ENCODE measurements around the gene EPN2.
"Not testable (repeated sequence)": the region's sequence is repeated elsewhere in the genome, so short reads cannot be mapped to it uniquely, and the experiment has no call there.

The EPN2 gene

DNA sequence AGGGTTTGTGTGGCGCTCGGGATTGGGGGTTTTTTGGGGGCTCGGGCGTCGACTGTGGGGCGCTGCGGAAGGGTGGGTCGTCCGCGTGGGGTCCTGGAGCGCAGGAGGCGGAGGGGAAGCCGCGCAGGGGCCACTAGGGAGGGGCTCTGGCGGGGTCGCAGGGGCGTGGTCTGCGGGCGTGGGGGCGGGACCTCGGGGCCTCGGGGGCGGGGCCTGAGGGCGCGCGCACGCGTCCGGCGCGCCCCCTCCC, at the start of gene EPN2:
TSS of gene EPN2 (plus strand) at position 228 of the 250 bp plus-strand sequence. CDS start 45,754 bp downstream, outside the sequence.
- not testable (repeated sequence) for H3K27me3 ChIP-seq (ENCODE audit: control insufficient read depth, insufficient read depth, low read length); H3K4me1 ChIP-seq (ENCODE audit: control insufficient read depth, insufficient read depth, low read length); H3K9me3 ChIP-seq (ENCODE audit: control insufficient read depth, low read length); H3K36me3 ChIP-seq (ENCODE audit: control insufficient read depth, insufficient read depth, low read length)
- H3K9ac ChIP-seq (ENCODE audit: low read length), result peak within 1 kb of the TSS; percentile 87
- H3K4me3 ChIP-seq (ENCODE audit: low read length), result peak within 1 kb of the TSS; percentile 82

DNA sequence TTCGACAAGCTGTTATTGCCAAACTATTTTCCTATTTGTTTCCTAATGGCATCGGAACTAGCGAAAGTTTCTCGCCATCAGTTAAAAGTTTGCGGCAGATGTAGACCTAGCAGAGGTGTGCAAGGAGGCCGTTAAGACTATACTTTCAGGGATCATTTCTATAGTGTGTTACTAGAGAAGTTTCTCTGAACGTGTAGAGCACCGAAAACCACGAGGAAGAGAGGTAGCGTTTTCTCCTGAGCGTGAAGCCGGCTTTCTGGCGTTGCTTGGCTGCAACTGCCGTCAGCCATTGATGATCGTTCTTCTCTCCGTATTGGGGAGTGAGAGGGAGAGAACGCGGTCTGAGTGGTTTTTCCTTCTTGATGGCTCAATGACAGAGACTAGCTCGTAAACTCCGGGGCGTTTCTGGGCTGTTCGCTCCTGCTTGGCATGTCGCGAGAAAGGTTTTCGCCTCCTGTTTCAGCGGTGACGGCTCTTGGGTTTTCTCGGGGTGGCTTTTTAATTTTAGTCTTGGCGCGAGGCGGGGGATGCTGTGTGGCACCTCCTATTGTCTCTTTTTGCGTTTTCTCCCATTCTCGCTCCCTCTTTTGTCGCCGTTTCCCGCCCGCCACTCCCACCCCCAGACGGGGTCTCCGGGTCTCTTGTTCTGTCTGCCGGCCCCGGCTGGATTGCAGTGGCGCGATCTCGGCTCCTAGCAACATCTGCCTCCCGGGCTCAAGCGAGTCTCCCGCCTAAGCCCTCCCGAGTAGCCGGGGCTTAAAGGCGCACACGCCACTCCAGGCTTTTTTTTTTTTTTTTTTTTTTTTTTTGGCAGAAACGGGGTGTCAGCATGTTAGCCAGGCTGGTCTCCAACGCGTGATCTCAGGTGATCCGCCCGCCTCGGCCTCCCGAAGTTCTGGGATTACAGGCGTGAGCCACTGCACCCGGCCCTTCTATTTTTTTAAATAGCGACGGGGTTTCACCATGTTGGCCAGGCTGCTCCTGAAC, 49.0 kb upstream of the EPN2 start:
- not testable (repeated sequence) for H3K9me3 ChIP-seq (ENCODE audit: control insufficient read depth, low read length)

DNA sequence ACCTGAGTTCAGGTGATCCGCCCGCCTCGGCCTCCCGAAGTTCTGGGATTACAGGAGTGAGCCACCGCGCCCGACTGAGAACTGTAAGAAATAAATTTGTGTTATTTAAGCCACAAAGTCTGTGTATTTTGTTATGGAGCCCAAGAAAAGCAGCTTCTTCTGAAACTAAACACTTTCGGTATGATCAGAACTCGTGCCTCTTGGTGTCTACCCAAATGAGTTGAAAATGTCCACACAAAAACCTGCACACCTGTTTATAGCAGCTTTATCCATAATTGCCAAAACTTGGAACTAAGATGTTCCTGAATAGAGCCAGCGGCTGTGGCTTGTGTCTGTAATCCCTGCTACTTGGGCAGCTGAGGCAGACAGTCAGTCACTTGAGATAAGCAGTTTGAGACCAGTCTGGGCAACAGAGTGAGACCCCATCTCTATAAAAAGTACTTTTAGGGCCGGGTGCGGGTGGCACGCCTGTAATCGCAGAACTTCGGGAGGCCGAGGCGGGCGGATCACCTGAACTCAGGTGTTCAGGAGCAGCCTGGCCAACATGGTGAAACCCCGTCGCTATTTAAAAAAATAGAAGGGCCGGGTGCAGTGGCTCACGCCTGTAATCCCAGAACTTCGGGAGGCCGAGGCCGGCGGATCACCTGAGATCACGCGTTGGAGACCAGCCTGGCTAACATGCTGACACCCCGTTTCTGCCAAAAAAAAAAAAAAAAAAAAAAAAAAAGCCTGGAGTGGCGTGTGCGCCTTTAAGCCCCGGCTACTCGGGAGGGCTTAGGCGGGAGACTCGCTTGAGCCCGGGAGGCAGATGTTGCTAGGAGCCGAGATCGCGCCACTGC, 48.1 kb upstream of the EPN2 start:
- not testable (repeated sequence) for H3K27me3 ChIP-seq (ENCODE audit: control insufficient read depth, insufficient read depth, low read length); H3K9me3 ChIP-seq (ENCODE audit: control insufficient read depth, low read length); H3K36me3 ChIP-seq (ENCODE audit: control insufficient read depth, insufficient read depth, low read length); H3K9ac ChIP-seq (ENCODE audit: low read length); H3K4me3 ChIP-seq (ENCODE audit: low read length); H3K4me1 ChIP-seq (ENCODE audit: control insufficient read depth, insufficient read depth, low read length)

More for the DNA sequence above, 49.0 kb upstream of the EPN2 start:
- H3K9ac ChIP-seq (ENCODE audit: low read length); H3K27me3 ChIP-seq (ENCODE audit: control insufficient read depth, insufficient read depth, low read length); H3K4me3 ChIP-seq (ENCODE audit: low read length); H3K36me3 ChIP-seq (ENCODE audit: control insufficient read depth, insufficient read depth, low read length); H3K4me1 ChIP-seq (ENCODE audit: control insufficient read depth, insufficient read depth, low read length): not testable (repeated sequence)

DNA sequence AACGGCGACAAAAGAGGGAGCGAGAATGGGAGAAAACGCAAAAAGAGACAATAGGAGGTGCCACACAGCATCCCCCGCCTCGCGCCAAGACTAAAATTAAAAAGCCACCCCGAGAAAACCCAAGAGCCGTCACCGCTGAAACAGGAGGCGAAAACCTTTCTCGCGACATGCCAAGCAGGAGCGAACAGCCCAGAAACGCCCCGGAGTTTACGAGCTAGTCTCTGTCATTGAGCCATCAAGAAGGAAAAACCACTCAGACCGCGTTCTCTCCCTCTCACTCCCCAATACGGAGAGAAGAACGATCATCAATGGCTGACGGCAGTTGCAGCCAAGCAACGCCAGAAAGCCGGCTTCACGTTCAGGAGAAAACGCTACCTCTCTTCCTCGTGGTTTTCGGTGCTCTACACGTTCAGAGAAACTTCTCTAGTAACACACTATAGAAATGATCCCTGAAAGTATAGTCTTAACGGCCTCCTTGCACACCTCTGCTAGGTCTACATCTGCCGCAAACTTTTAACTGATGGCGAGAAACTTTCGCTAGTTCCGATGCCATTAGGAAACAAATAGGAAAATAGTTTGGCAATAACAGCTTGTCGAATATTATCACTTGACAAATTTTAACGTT, 47.3 kb upstream of the EPN2 start:
- not testable (repeated sequence) for H3K9ac ChIP-seq (ENCODE audit: low read length); H3K4me1 ChIP-seq (ENCODE audit: control insufficient read depth, insufficient read depth, low read length); H3K4me3 ChIP-seq (ENCODE audit: low read length); H3K9me3 ChIP-seq (ENCODE audit: control insufficient read depth, low read length); H3K36me3 ChIP-seq (ENCODE audit: control insufficient read depth, insufficient read depth, low read length); H3K27me3 ChIP-seq (ENCODE audit: control insufficient read depth, insufficient read depth, low read length)

DNA sequence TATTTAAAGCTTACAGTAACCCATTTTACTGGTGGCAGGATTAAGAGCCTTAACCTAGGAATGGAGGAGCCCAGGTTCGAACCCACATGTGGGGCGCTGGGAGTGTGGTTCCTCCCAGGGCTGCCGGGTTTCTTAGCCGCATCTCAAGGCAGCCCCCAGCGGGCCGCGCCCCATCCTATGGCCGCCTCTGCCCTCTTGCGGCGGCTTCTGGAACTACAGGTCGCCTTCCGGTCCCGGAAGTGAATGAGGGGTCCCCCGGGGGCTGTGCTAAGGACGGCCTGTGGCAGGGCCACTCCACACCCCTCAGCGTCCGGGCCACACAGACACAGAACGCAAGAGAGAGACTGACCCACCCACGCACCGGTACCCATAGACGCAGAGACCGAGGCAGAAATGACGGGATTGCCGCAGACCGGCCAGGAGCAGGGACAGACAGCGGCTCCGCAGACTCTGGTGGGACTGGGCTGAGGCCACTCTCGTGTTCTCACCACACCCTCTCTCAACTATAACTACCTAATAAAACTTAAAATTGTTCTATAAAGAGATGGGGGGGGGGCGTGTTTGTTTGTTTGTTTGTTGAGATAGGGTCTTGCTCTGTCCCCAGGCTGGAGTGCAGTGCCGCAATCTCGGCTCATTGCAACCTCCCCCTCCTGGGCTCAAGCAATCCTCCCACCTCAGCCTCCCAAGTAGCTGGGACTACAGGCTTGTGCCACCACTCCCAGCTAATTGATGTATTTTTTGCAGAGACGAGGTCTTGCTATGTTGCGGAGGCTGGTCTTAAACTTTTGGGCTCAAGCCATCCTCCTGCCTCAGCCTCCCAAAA, 40.6 kb upstream of the EPN2 start:
- not testable (repeated sequence) for H3K9me3 ChIP-seq (ENCODE audit: control insufficient read depth, low read length); H3K9ac ChIP-seq (ENCODE audit: low read length); H3K27me3 ChIP-seq (ENCODE audit: control insufficient read depth, insufficient read depth, low read length); H3K4me1 ChIP-seq (ENCODE audit: control insufficient read depth, insufficient read depth, low read length); H3K36me3 ChIP-seq (ENCODE audit: control insufficient read depth, insufficient read depth, low read length); H3K4me3 ChIP-seq (ENCODE audit: low read length)

DNA sequence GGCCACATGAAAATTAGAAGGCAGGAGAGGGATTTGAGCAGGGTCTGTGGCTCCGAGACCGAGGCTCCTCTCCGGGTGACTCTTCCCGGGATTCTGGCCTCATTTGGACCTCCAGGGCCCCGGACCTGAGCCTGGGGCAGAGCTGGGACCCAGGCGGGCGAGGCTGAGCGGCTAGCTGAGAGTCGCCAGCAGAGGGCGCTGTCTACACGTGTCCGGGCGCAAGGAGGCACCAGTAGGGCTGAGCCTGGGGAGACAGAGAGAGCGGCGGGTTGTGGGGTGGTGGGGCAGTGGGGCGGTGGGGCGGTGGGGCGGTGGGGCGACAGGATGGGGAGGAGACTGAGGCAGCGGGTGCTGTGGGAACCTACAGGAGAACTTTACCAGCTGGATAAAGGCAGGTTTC, 34.7 kb upstream of the EPN2 start:
- H3K36me3 ChIP-seq (ENCODE audit: control insufficient read depth, insufficient read depth, low read length); H3K9me3 ChIP-seq (ENCODE audit: control insufficient read depth, low read length); H3K4me3 ChIP-seq (ENCODE audit: low read length); H3K27me3 ChIP-seq (ENCODE audit: control insufficient read depth, insufficient read depth, low read length); H3K4me1 ChIP-seq (ENCODE audit: control insufficient read depth, insufficient read depth, low read length); H3K9ac ChIP-seq (ENCODE audit: low read length): not testable (repeated sequence)

DNA sequence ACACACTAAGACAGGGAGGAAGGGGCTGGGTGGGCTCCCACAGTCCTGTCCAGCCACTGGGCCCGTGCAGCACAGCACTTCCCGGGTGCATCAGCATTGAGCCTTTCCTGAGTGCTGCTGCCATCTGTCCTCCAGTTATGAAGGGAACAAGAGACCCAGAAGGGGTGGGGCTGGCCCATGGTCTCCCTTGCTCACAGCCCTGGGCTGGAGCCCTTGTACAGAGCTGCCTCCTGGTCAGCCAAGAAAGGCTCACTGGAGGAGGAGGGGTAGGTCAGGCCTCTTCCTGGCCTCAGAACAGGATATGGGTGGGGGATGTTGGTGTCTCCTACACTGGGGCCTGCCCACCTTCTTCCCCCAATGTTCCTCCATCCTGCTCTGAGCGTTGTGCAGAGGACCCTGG, 33.7 kb upstream of the EPN2 start:
- H3K9ac ChIP-seq (ENCODE audit: low read length); H3K4me3 ChIP-seq (ENCODE audit: low read length); H3K36me3 ChIP-seq (ENCODE audit: control insufficient read depth, insufficient read depth, low read length); H3K9me3 ChIP-seq (ENCODE audit: control insufficient read depth, low read length); H3K27me3 ChIP-seq (ENCODE audit: control insufficient read depth, insufficient read depth, low read length); H3K4me1 ChIP-seq (ENCODE audit: control insufficient read depth, insufficient read depth, low read length): not testable (repeated sequence)

DNA sequence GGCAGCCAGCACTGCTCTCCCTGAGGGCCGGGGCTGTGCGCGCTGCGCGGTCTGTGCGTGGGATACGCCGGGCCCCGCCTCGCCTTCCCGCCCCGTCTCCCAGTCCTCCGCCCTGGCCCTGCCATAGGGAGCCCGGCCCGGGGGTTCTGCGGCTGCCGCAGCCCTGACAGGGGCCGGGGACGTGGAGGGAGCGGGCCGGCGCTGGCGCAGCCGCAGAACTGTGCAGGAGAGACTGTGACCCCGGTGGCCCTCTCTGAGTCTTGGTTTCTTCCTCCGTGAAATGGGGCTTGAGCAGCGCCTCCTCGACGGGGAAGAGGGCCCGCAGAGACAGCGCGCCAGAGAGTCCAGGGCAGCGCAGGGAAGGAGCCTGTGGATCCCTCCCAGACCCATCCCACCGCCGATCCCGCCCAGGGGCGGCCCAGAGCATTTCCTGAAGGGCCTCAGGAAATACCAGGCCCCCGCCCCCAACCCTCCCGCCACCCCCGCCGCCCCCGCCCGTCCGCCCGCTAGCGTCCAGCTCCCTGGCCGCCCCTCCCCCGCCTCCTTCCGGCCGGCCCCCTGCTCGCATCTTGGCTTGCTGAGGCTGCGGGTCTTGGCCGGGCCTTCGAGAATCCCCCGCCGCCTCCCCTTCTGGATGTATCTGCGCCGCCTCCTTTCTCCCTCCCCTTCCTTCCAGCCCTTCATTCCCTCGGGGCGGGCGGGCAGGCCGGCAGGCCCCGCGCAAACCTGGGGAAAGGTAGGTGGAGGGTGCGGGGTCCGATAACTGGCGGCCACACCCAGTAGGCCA, 21.9 kb upstream of the EPN2 start:
- not testable (repeated sequence) for H3K9me3 ChIP-seq (ENCODE audit: control insufficient read depth, low read length); H3K9ac ChIP-seq (ENCODE audit: low read length); H3K4me3 ChIP-seq (ENCODE audit: low read length); H3K4me1 ChIP-seq (ENCODE audit: control insufficient read depth, insufficient read depth, low read length); H3K36me3 ChIP-seq (ENCODE audit: control insufficient read depth, insufficient read depth, low read length); H3K27me3 ChIP-seq (ENCODE audit: control insufficient read depth, insufficient read depth, low read length)

DNA sequence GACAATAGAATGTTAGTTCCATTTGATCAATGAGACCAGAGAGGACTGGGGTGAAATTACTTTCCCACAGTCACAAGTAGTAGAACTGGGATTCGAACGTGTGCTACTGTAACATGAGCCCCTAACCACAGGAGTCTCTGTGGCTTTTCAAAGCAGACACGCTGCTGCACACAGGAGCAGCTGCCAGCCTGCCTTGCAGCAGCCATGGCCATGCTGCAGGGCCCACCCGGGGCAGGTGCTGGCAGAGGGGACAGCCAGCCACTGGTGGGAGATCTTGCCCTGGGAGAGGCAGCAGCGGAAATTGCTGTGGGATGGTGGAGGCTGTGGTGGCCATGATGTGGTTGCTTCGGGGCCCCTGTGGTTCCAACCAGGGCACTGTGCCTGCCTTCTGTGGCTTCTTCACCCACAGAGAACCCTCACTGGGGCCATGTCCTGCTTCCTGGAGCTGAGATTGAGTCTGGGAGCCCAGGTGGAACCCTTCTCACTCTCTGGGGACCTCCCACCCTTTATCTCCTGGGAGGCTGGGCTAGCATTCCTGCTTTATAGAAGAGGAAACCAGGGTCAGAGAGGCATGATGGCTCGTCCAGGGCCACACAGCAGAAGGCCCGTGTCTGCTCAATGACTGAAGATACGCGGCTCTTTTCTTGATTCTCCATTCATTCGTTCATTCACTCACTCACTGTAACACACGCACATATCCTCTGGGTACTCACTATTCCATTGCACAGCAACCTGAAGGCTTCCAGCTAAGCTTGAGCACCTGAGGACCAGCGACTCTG, 20.8 kb upstream of the EPN2 start:
- H3K4me1 ChIP-seq (ENCODE audit: control insufficient read depth, insufficient read depth, low read length); H3K9ac ChIP-seq (ENCODE audit: low read length); H3K36me3 ChIP-seq (ENCODE audit: control insufficient read depth, insufficient read depth, low read length); H3K27me3 ChIP-seq (ENCODE audit: control insufficient read depth, insufficient read depth, low read length); H3K9me3 ChIP-seq (ENCODE audit: control insufficient read depth, low read length); H3K4me3 ChIP-seq (ENCODE audit: low read length): not testable (repeated sequence)

DNA sequence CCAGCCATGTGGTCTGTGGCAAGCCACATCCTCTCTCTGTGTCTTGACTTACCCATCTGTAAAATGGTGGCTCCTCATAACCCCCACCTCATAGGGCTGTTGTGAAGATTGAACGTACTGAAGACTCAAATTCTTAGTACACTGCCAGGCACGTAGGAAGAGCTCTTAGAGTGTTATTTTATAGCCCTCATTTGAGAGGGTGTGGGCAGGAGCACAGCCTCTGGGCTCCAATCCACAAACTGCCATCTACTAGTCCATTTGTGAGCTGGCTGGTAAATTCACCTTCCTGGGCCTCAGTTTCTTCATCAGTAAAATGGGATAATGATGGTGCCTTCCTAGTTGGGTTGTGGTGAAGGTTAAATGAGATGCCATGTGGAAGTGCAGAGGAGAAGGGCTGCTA, 18.3 kb upstream of the EPN2 start:
- H3K36me3 ChIP-seq (ENCODE audit: control insufficient read depth, insufficient read depth, low read length); H3K4me3 ChIP-seq (ENCODE audit: low read length); H3K4me1 ChIP-seq (ENCODE audit: control insufficient read depth, insufficient read depth, low read length); H3K9ac ChIP-seq (ENCODE audit: low read length); H3K9me3 ChIP-seq (ENCODE audit: control insufficient read depth, low read length); H3K27me3 ChIP-seq (ENCODE audit: control insufficient read depth, insufficient read depth, low read length): not testable (repeated sequence)

DNA sequence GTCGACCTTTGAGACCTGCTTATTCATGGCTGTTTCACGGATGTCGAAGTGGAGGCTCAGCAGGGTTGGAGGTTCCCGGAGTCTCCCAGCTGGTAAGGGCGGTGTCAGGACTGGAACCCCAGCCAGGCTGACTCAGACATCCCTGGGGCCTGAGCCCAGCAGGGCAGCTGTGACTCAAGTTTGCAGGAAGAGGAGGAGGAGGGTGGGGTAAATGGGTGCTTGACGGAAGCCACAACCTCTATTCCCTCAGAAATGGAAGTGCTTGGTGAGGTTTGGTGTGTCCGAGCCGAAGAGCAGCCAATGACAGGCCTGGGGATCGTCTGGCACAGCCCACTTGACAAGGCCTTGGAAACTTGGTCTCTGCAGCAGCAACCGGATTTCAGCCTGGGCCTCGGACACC, 17.8 kb upstream of the EPN2 start:
- not testable (repeated sequence) for H3K4me3 ChIP-seq (ENCODE audit: low read length); H3K9ac ChIP-seq (ENCODE audit: low read length); H3K36me3 ChIP-seq (ENCODE audit: control insufficient read depth, insufficient read depth, low read length); H3K9me3 ChIP-seq (ENCODE audit: control insufficient read depth, low read length); H3K27me3 ChIP-seq (ENCODE audit: control insufficient read depth, insufficient read depth, low read length); H3K4me1 ChIP-seq (ENCODE audit: control insufficient read depth, insufficient read depth, low read length)
